Panc1 (cell line): Measurements from ENCODE around the gene ALKBH2. TPM values are rescaled to one million over a fixed set of nuclear protein-coding genes. Genes with fewer than 3 reads are reported as not detected.

Source experiments
- ATAC-seq: fragments of 200-7000 bp; cut with Tn5 transposase; 2 replicates; pipeline ENCODE4 v1.9.1; 2020; ENCODE audit warnings: mild to moderate bottlenecking, moderate library complexity
- BruUV-seq: library from RNA; stranded (reverse); fragments of 400-500 nt; replicated peaks from 2 replicates; lab custom pipeline; 2021; lab: Mats Ljungman, UMichigan
- CTCF ChIA-PET: fragments of 300-600 bp; sonication (Branson Sonifier 250); formaldehyde crosslinking; loops from one replicate; lab custom pipeline; 2022; ENCODE audit warnings: antibody characterized with exemption; lab: Charles Lee
- POLR2A ChIA-PET: fragments of 300-600 bp; sonication (Branson Sonifier 250); formaldehyde crosslinking; loops from one replicate; lab custom pipeline; 2022; ENCODE audit warnings: antibody characterized with exemption; lab: Charles Lee
- DNase-seq: peaks from one replicate; pipeline ENCODE4 v3.0.0-alpha.2; 2010; ENCODE audit warnings: low read depth, low spot score
- H3K27ac ChIP-seq: 2 replicates; pipeline ENCODE4 v1.5.1; 2011; ENCODE audit warnings: mild to moderate bottlenecking, low read length, inconsistent platforms
- H3K27me3 ChIP-seq: fragments of 200-500 bp; sonication (Bioruptor generic); 2 replicates; pipeline ENCODE4 v1.6.0; 2014; ENCODE audit warnings: low read length, inconsistent platforms; ENCODE audit not compliant: control insufficient read depth, insufficient read depth
- H3K36me3 ChIP-seq: fragments of 200-500 bp; sonication (Bioruptor generic); 2 replicates; pipeline ENCODE4 v1.5.1; 2014; ENCODE audit warnings: inconsistent platforms, mild to moderate bottlenecking, low read length, moderate library complexity; ENCODE audit not compliant: control insufficient read depth, insufficient read depth
- H3K4me1 ChIP-seq: 2 replicates; pipeline ENCODE4 v1.5.1; 2011; ENCODE audit warnings: inconsistent platforms, mild to moderate bottlenecking, low read length, moderate library complexity; ENCODE audit not compliant: control insufficient read depth, insufficient read depth
- H3K4me3 ChIP-seq, 2 experiments: 2 replicates each; pipeline ENCODE4 v1.5.1; 2011 to 2012; ENCODE audit warnings: low read depth in 2 of 2, low read length in 2 of 2, mild to moderate bottlenecking in 2 of 2, inconsistent platforms in 1 of 2, moderate library complexity in 1 of 2
- H3K9me3 ChIP-seq: fragments of 200-500 bp; sonication (Bioruptor generic); 2 replicates; pipeline ENCODE4 v1.5.1; 2014; ENCODE audit warnings: low read depth, mild to moderate bottlenecking, inconsistent platforms, low read length, moderate library complexity; ENCODE audit not compliant: control insufficient read depth, insufficient read depth
- POLR2AphosphoS5 ChIP-seq: IDR thresholded peaks from 2 replicates; pipeline ENCODE4 v1.6.1; 2012; ENCODE audit warnings: mild to moderate bottlenecking, low read depth, low read length, moderate library complexity
- SIN3A ChIP-seq: IDR thresholded peaks from 2 replicates; pipeline ENCODE4 v1.6.1; 2012; ENCODE audit warnings: low read depth, mild to moderate bottlenecking, low read length, moderate library complexity, borderline replicate concordance; ENCODE audit not compliant: insufficient read depth
- TCF7L2 ChIP-seq: IDR thresholded peaks from 2 replicates; pipeline ENCODE4 v1.6.1; 2011; ENCODE audit warnings: mild to moderate bottlenecking, low read depth, low read length, inconsistent platforms
- in situ Hi-C: cut with HindIII; loops from 2 replicates; pipeline ENCODE4 v1.10.0; 2016; ENCODE audit warnings: low sequenced_read_pairs, low pct_unique_long_range_greater_than_20kb
- intact Hi-C: fragments of 100-400 bp; cut with micrococcal nuclease; formaldehyde crosslinking; loops from one replicate; pipeline ENCODE4 v1.10.0; 2022; ENCODE audit not compliant: unreplicated experiment
- total RNA-seq: library from RNA; stranded (reverse); gene quantifications from one replicate; pipeline ENCODE4 v1.2.1, GENCODE V29; 2021; ENCODE audit not compliant: unreplicated experiment
- TF ChIP-seq, protein P1 (sequence below): fragments of 450-650 bp; IDR thresholded peaks from 2 replicates; pipeline ENCODE4 v1.5.1; 2017; ENCODE audit warnings: mild to moderate bottlenecking
- TF ChIP-seq, protein P2 (sequence below), 2 experiments: IDR thresholded peaks; 2 replicates each; pipeline ENCODE4 v1.6.1; 2011 to 2012; ENCODE audit warnings: low read depth in 2 of 2, control low read depth in 1 of 2, low read length in 1 of 2, mild to moderate bottlenecking in 1 of 2, moderate library complexity in 1 of 2; ENCODE audit not compliant: insufficient read depth in 1 of 2

Gene ALKBH2
- total RNA-seq, 1 experiment from 2014 or later: 41.6 TPM

DNA sequence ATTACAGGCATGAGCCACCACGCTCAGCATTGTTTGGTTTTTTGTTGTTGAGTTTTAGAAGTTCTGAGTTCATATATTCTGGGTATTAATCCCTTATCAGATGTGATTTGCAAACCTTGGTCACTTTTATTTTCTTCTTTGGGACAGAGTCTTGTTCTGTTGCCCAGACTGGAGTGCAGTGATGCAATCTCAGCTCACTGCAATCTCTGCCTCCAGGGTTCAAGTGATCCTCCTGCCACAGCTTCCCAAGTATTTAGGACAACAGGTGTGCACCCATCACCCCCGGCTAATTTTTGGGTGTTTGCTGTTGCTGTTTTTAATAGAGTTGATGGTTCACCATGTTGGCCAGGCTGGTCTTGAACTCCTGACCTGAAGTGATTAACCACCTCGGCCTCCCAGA, 29.1 kb downstream of the ALKBH2 start:
- Histone ChIP-seq H3K4me3 (no peak overlapping the region), H3K27me3 (no peaks in the 10 kb centered on the region), H3K36me3 (no peaks in the 10 kb centered on the region), H3K4me1 (no peaks in the 10 kb centered on the region), H3K9me3 (no peaks in the 10 kb centered on the region), H3K27ac (no peak overlapping the region)
- in situ Hi-C loops (no loop called here), intact Hi-C loops (no loop called here)
- no TSS peak for BruUV-seq
- POLR2A ChIA-PET: no interaction called here
- no peak for TF ChIP-seq POLR2AphosphoS5
- TF ChIP-seq, protein P1, sequence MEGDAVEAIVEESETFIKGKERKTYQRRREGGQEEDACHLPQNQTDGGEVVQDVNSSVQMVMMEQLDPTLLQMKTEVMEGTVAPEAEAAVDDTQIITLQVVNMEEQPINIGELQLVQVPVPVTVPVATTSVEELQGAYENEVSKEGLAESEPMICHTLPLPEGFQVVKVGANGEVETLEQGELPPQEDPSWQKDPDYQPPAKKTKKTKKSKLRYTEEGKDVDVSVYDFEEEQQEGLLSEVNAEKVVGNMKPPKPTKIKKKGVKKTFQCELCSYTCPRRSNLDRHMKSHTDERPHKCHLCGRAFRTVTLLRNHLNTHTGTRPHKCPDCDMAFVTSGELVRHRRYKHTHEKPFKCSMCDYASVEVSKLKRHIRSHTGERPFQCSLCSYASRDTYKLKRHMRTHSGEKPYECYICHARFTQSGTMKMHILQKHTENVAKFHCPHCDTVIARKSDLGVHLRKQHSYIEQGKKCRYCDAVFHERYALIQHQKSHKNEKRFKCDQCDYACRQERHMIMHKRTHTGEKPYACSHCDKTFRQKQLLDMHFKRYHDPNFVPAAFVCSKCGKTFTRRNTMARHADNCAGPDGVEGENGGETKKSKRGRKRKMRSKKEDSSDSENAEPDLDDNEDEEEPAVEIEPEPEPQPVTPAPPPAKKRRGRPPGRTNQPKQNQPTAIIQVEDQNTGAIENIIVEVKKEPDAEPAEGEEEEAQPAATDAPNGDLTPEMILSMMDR: no peak
- TF ChIP-seq, protein P2, sequence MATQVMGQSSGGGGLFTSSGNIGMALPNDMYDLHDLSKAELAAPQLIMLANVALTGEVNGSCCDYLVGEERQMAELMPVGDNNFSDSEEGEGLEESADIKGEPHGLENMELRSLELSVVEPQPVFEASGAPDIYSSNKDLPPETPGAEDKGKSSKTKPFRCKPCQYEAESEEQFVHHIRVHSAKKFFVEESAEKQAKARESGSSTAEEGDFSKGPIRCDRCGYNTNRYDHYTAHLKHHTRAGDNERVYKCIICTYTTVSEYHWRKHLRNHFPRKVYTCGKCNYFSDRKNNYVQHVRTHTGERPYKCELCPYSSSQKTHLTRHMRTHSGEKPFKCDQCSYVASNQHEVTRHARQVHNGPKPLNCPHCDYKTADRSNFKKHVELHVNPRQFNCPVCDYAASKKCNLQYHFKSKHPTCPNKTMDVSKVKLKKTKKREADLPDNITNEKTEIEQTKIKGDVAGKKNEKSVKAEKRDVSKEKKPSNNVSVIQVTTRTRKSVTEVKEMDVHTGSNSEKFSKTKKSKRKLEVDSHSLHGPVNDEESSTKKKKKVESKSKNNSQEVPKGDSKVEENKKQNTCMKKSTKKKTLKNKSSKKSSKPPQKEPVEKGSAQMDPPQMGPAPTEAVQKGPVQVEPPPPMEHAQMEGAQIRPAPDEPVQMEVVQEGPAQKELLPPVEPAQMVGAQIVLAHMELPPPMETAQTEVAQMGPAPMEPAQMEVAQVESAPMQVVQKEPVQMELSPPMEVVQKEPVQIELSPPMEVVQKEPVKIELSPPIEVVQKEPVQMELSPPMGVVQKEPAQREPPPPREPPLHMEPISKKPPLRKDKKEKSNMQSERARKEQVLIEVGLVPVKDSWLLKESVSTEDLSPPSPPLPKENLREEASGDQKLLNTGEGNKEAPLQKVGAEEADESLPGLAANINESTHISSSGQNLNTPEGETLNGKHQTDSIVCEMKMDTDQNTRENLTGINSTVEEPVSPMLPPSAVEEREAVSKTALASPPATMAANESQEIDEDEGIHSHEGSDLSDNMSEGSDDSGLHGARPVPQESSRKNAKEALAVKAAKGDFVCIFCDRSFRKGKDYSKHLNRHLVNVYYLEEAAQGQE (IDR thresholded peaks at IDR 0.05; ENCODE audit: insufficient read depth in 1 of 2, low read depth in 2 of 2, low read length in 1 of 2): no peak
- no peak for TF ChIP-seq TCF7L2
- TF ChIP-seq SIN3A: no peak
- DNase-seq (no peak), ATAC-seq (no peak)
- CTCF ChIA-PET: interaction anchor here (0.5 kb wide), 1 partner anchor 87 kb away, joined by 4 read pairs; no protein-coding TSS in a partner anchor

DNA sequence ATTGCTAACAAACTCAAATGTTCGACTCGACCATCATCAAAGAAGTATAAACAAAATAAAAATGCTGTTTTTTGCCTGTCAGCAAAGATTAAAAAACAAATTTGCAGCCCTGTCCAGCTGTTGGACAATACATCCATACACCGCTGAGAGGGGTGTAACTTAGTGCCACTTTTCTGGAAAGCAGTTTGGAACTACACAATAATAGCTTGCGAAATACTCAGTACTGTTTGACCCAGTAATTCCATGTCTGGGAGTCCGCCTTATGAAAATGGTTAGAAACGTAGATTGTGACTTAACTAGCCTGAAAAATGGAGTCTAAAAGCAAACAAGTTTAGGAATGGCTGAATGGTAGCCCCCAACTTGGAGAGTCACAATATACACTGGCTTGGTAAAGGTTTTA, 34.5 kb downstream of the ALKBH2 start:
- POLR2A ChIA-PET: no interaction called here
- no peak overlapping the region for H3K27ac ChIP-seq
- intact Hi-C loops (no loop called here), in situ Hi-C loops (no loop called here)
- no peak for ATAC-seq
- TF ChIP-seq TCF7L2: no peak
- TF ChIP-seq, protein P1: no peak
- no peak for TF ChIP-seq SIN3A
- TF ChIP-seq, protein P2 (IDR thresholded peaks at IDR 0.05; ENCODE audit: insufficient read depth in 1 of 2, low read depth in 2 of 2, low read length in 1 of 2): no peak
- no peak for TF ChIP-seq POLR2AphosphoS5
- H3K4me3 ChIP-seq: no peak overlapping the region
- peaks cover 3% of the 10 kb centered on the region; the same call in 1 of the 2 replicates for H3K4me1 ChIP-seq
- no peaks in the 10 kb centered on the region for H3K36me3 ChIP-seq
- BruUV-seq: no TSS peak
- DNase-seq: no peak
- H3K27me3 ChIP-seq: no peaks in the 10 kb centered on the region
- no peaks in the 10 kb centered on the region for H3K9me3 ChIP-seq
- CTCF ChIA-PET: no interaction called here
